Subcutaneous preadipocyte (primary cell): Measurements from ENCODE around the gene FBXO42. TPM values are rescaled to one million over a fixed set of nuclear protein-coding genes. Genes with fewer than 3 reads are reported as not detected.

ENCODE experiments used
- small RNA-seq: library from RNA; depleted of rRNA; stranded (forward); fragments of <200 nt; gene quantifications from one replicate; pipeline ENCODE3, GENCODE V24; 2012
- total RNA-seq: library from RNA; depleted of rRNA; stranded (reverse); fragments of >200 nt; gene quantifications from 2 replicates; pipeline ENCODE4 v1.2.3, GENCODE V29; 2012

FBXO42 gene
- total RNA-seq = 10.4 and 11.0 TPM in 2 replicates

DNA sequence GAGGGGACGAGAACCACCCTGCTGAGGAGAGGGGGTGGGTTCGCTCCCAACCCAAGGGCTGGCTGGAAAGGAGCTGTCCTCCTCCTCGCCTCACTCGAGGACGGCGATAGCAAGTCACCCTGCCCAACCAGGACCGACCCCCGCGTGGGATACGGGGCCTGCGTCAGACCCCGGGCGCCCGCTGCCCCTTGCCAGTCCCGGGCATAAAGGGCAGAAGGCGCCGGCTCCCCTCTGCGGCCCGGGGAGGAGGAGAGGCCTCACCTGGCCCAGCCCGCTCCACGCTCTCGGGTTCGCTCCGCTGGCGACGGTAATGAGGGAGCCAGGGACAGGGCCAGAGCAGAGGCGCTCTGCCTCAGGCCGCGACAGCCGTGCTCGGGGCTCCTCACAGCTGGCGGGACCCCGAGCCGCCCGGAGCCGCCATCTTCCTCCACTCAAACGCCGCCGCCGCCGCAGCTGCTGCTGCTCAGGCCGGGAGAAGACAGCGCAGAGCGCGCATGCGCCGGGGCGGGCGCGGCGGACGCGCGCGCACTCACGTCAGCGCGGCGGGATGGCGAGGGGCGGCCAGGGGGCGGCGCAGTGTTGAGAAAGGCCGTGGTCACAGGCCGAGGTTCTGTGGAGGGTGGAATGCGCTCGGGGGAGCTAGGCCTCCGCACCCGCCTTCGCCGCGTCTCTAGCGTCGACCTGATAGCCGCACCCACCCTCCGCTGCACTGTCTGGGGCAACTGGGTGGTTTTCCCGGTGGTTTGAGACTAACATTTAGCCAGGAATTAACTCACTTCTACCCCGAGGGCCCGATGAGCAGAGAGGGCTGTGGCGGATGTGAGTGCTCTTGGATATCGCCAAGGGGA lies at the start of gene FBXO42:
Gene FBXO42, minus strand, starts transcription at position 487 of the 848 bp plus-strand sequence. CDS start 37,062 bp downstream, outside the sequence.

DNA sequence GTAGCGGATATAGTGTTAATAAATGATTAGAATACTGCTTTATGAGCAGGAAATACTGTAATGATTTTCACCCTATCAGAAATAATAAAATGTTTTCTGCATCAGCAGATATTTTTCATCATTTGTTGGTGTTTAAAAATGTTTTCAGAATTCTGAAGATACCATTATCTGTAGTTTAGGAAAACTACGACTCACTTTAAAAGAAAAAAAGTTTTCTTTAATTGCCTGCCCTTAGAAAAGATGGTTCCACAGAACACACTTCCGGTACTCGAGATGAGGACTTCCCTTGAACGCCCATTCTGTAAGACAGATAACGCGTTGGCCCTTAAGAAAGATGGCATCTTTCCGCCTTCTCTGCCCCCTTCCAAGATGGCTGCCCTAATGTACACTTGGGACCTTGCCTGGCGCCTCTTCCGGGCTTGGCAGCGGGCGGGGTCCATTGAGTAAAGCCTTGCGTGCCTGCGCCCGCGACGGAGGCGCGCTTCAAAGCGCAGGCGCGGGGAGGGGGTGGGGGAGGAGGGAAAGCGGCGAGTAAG lies 14.5 kb upstream of the FBXO42 start, which contains the start of gene SZRD1:
Gene SZRD1, plus strand, starts transcription at position 521 of the 536 bp plus-strand sequence. CDS start 16 bp downstream, outside the sequence.

GRCh38 chr1:16236511-16237342 lies 115.6 kb downstream of the FBXO42 start, which contains the start of gene CPLANE2:
CPLANE2 (minus strand) TSS chr1:16237183; CDS start chr1:16236742, 441 bp downstream.

GRCh38 chr1:16212251-16212961 lies 139.9 kb downstream of the FBXO42 start, which contains the start of gene ARHGEF19:
ARHGEF19 (minus strand) TSS chr1:16212652; CDS start chr1:16209054, 3,598 bp downstream.

Small RNA genes within 50 kb of the gene (small RNA-seq; reads per million reads assigned to genes)
- 0.25 reads per million for gene MT1XP1

Other genes with a start within 250 kb of the FBXO42 start
- gene EPHA2, start 196.4 kb downstream of the FBXO42 start, total RNA-seq = 0.73 and 6.8 TPM in 2 replicates
- 2.6 and 2.9 TPM in 2 replicates for gene ARHGEF19, start 139.8 kb downstream of the FBXO42 start, total RNA-seq
- gene CPLANE2, start 115.3 kb downstream of the FBXO42 start, total RNA-seq = 8.2 and 8.8 TPM in 2 replicates
- gene SZRD1, start 14.8 kb upstream of the FBXO42 start, total RNA-seq = 69.4 and 74.5 TPM in 2 replicates
- not detected in 2 replicates for gene SPATA21, start 84.9 kb upstream of the FBXO42 start, total RNA-seq
- gene NECAP2, start 88.2 kb upstream of the FBXO42 start, total RNA-seq = 55.9 and 56.3 TPM in 2 replicates
- gene RNU1-1, start 161.8 kb upstream of the FBXO42 start, total RNA-seq = under 0.01 TPM in 2 replicates